ENCODE data around the gene EIF4E3. TPM values are rescaled to one million over a fixed set of nuclear protein-coding genes. Genes with fewer than 3 reads are reported as not detected.
A peak's percentile ranks its signal among the peaks of the same experiment; 100 is the strongest.

Gene EIF4E3
- total RNA-seq, 1 donor from 2014 or later = 3.5 TPM

GRCh38 chr3:71701251-71701762 is 23.9 kb downstream of the EIF4E3 start:
- Mint-ChIP-seq H3K9me3 (ENCODE audit: unreplicated experiment) (no peaks in the 10 kb centered on the region), H3K27ac (ENCODE audit: unreplicated experiment) (no peak overlapping the region), H3K36me3 (ENCODE audit: low read depth, unreplicated experiment) (peaks cover 3% of the 10 kb centered on the region), H3K27me3 (ENCODE audit: low read depth, unreplicated experiment) (no peaks in the 10 kb centered on the region), H3K4me3 (ENCODE audit: unreplicated experiment) (no peak overlapping the region), H3K4me1 (ENCODE audit: low read depth, unreplicated experiment) (peaks cover 16% of the 10 kb centered on the region)
- Histone ChIP-seq H3K4me3 (ENCODE audit: insufficient read depth, low read depth, low read length) (no peak overlapping the region), H3K9ac (ENCODE audit: low read length) (no peak overlapping the region), H3K4me1 (ENCODE audit: insufficient read depth, low read length) (no peaks in the 10 kb centered on the region), H3K79me2 (ENCODE audit: insufficient read depth, low read length) (no peaks in the 10 kb centered on the region), H3K4me2 (ENCODE audit: low read length) (no peak overlapping the region), H3K27ac (ENCODE audit: low read depth, low read length) (no peak overlapping the region), H3K27me3 (ENCODE audit: insufficient read depth, low read length) (no peaks in the 10 kb centered on the region), H2AFZ (ENCODE audit: low read depth, low read length) (no peak overlapping the region), H3K36me3 (ENCODE audit: insufficient read depth, low read length) (no peaks in the 10 kb centered on the region), H3K9me3 (ENCODE audit: insufficient read depth, low read depth, low read length) (no peaks in the 10 kb centered on the region), H4K20me1 (ENCODE audit: insufficient read depth, low read length) (no peaks in the 10 kb centered on the region)
- DNase-seq (ENCODE audit: low read depth) = no peak
- no peak for TF ChIP-seq CTCF (IDR thresholded peaks at IDR 0.05; ENCODE audit: insufficient read depth, low read depth, low read length)
- no peak for TF ChIP-seq EZH2 (IDR thresholded peaks at IDR 0.05; ENCODE audit: insufficient read depth, low read length)
- no peak for FAIRE-seq

- H3K27ac Mint-ChIP-seq (ENCODE audit: unreplicated experiment) = no peak overlapping the region
- no peak overlapping the region for H3K4me3 Mint-ChIP-seq (ENCODE audit: unreplicated experiment)
Measured at GRCh38 chr3:71695000-71695482, 30.2 kb downstream of the EIF4E3 start.

More at GRCh38 chr3:71695000-71695482, 30.2 kb downstream of the EIF4E3 start:
- H3K27me3 ChIP-seq (ENCODE audit: insufficient read depth, low read length) = no peaks in the 10 kb centered on the region
- Mint-ChIP-seq H3K27me3 (ENCODE audit: low read depth, unreplicated experiment) (no peaks in the 10 kb centered on the region), H3K9me3 (ENCODE audit: unreplicated experiment) (no peaks in the 10 kb centered on the region), H3K36me3 (ENCODE audit: low read depth, unreplicated experiment) (peaks cover 3% of the 10 kb centered on the region), H3K4me1 (ENCODE audit: low read depth, unreplicated experiment) (peaks cover 18% of the 10 kb centered on the region)
- no peaks in the 10 kb centered on the region for H3K36me3 ChIP-seq (ENCODE audit: insufficient read depth, low read length)
- no peak overlapping the region for H2AFZ ChIP-seq (ENCODE audit: low read depth, low read length)
- peaks cover 19% of the 10 kb centered on the region for H3K4me1 ChIP-seq (ENCODE audit: insufficient read depth, low read length)
- no peaks in the 10 kb centered on the region for H4K20me1 ChIP-seq (ENCODE audit: insufficient read depth, low read length)
- no peak overlapping the region for H3K9ac ChIP-seq (ENCODE audit: low read length)
- no peak for FAIRE-seq
- H3K4me2 ChIP-seq (ENCODE audit: low read length) = peak overlapping the region; percentile 48
- H3K27ac ChIP-seq (ENCODE audit: low read depth, low read length) = no peak overlapping the region
- no peak for TF ChIP-seq CTCF (IDR thresholded peaks at IDR 0.05; ENCODE audit: insufficient read depth, low read depth, low read length)
- TF ChIP-seq EZH2 (IDR thresholded peaks at IDR 0.05; ENCODE audit: insufficient read depth, low read length) = no peak
- no peak for DNase-seq (ENCODE audit: low read depth)
- H3K9me3 ChIP-seq (ENCODE audit: insufficient read depth, low read depth, low read length) = no peaks in the 10 kb centered on the region
- H3K4me3 ChIP-seq (ENCODE audit: insufficient read depth, low read depth, low read length) = no peak overlapping the region
- no peaks in the 10 kb centered on the region for H3K79me2 ChIP-seq (ENCODE audit: insufficient read depth, low read length)

Measured in astrocyte (in vitro differentiated cells and primary cell).